Measurements from ENCODE around the gene PCBP3.

Gene PCBP3

DNA sequence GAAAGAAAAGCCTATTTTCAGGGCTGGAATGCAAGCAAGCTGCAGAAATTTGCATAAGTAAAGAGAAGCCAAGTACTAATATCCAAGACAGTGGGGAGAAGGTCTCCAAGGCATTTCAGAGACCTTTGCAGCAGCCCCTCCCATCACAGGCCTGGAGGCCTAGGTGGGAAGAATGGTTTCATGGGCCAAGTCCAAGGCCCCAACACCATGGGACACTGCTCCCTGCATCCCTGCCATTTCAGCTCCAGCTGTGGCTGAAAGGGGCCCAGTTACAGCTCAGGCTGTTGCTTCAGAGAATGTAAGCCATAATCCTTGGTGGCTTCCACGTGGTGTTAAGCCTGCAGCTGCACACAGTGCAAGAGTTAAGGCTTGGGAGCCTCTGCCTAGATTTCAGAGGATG is 321.1 kb downstream of the PCBP3 start:
- no peak for DNase-seq (ENCODE audit: low read depth)
- no peak overlapping the region for H3K4me3 ChIP-seq (ENCODE audit: low read length)
- TF ChIP-seq, protein P1, sequence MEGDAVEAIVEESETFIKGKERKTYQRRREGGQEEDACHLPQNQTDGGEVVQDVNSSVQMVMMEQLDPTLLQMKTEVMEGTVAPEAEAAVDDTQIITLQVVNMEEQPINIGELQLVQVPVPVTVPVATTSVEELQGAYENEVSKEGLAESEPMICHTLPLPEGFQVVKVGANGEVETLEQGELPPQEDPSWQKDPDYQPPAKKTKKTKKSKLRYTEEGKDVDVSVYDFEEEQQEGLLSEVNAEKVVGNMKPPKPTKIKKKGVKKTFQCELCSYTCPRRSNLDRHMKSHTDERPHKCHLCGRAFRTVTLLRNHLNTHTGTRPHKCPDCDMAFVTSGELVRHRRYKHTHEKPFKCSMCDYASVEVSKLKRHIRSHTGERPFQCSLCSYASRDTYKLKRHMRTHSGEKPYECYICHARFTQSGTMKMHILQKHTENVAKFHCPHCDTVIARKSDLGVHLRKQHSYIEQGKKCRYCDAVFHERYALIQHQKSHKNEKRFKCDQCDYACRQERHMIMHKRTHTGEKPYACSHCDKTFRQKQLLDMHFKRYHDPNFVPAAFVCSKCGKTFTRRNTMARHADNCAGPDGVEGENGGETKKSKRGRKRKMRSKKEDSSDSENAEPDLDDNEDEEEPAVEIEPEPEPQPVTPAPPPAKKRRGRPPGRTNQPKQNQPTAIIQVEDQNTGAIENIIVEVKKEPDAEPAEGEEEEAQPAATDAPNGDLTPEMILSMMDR (conservative IDR thresholded peaks at IDR 0.05; ENCODE audit: low read depth, low read length) = no peak

DNA sequence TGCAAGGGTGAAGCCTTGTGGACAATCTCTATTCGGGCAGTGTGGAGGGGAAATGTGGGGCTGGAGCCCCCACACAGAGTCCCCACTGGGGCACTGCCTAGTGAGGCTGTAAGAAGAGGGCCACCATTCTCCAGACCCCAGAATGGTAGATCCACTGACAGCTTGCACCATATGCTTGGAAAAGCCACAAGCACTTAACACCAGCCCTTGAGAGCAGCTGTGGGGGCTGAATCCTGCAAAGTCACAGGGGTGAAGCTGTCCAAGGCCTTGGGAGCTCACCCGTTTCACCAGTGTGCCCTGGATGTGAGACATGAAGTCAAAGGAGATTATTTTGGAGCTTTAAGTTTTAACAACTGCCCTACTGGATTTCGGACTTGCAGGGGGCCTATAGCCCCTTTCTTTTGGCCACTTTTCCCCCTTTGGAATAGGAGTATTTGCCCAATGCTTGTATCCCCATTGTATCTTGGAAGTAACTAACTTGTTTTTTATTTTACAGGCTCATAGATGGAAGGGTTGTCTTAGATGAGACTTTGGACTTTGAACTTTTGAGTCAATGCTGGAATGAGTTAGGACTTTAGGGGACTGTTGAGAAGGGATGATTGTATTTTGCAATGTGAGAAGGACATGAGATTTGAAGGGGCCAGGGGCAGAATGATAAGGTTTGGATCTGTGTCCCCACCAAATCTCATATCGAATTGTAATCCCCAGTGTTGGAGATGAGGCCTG is 321.7 kb downstream of the PCBP3 start:
- DNase-seq (ENCODE audit: low read depth) = no peak
- TF ChIP-seq, protein P1 (conservative IDR thresholded peaks at IDR 0.05; ENCODE audit: low read depth, low read length) = no peak
- H3K4me3 ChIP-seq (ENCODE audit: low read length) = no peak overlapping the region

DNA sequence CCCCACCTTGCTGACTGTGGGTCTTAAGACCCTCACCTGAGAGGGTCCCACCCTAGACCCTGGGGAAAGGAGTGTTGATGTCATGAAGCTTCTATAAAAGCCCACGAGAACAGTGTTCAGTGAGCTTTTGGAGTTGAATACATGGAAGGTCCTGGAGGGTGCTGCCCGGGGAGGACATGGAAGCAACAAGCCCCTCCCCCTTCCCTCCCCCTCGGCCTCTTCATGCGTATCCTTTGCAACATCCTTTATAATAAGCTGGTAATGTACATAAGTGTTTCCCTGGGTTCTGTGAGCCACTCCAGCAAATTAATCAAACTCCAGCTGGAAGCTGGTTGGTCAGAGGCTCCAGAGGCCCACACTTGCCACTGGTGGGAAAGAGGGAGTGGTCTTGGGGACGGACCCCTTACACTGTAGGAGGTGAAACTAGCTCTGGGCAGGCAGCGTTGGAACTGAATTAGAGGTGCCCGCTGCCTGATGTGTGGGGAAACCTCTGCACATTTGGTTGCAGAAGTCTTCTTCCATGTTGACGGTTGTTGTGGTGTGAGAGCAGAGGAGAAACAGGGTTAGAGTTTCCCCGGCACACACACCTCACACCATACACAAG is 323.4 kb downstream of the PCBP3 start:
- H3K4me3 ChIP-seq (ENCODE audit: low read length) = no peak overlapping the region
- TF ChIP-seq, protein P1 (conservative IDR thresholded peaks at IDR 0.05; ENCODE audit: low read depth, low read length) = no peak
- no peak for DNase-seq (ENCODE audit: low read depth)

DNA sequence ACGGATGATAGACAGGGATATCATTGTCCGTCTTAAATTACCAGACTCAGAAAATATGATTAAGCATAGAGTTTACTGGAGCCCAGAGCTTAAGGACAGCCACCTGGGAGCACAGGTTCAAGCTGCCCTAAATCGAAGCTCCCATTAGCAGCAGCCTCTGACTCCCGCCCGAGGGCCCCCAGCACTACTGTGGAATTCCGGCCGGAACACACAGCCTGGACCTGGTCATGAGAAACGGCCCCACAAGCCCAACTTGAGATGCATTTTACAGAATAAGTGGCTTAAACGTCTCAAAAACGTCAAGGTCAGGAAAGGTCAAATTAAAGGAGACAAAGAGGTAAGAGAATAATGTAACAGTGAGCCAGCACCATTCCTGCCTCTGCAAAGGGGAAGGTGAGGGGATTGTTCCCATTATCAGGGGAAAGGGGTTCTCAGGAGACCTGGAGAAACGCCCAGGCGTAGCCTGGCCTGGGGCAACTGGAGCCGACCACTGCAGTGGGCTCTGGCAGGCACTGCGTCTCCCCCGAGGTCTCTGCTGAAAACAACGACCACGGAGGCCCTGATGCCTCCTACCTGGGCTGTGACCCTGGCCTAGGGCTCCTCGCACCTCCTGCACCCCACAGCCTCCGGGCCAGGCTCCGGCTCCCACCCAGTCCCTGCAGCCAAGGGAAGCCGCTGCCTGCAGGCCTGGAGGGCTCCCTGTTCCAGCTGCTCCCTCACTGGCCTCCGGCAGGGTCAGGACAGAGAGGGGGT is 326.6 kb downstream of the PCBP3 start:
- TF ChIP-seq, protein P1 (conservative IDR thresholded peaks at IDR 0.05; ENCODE audit: low read depth, low read length) = no peak
- no peak overlapping the region for H3K4me3 ChIP-seq (ENCODE audit: low read length)
- DNase-seq (ENCODE audit: low read depth) = no peak

DNA sequence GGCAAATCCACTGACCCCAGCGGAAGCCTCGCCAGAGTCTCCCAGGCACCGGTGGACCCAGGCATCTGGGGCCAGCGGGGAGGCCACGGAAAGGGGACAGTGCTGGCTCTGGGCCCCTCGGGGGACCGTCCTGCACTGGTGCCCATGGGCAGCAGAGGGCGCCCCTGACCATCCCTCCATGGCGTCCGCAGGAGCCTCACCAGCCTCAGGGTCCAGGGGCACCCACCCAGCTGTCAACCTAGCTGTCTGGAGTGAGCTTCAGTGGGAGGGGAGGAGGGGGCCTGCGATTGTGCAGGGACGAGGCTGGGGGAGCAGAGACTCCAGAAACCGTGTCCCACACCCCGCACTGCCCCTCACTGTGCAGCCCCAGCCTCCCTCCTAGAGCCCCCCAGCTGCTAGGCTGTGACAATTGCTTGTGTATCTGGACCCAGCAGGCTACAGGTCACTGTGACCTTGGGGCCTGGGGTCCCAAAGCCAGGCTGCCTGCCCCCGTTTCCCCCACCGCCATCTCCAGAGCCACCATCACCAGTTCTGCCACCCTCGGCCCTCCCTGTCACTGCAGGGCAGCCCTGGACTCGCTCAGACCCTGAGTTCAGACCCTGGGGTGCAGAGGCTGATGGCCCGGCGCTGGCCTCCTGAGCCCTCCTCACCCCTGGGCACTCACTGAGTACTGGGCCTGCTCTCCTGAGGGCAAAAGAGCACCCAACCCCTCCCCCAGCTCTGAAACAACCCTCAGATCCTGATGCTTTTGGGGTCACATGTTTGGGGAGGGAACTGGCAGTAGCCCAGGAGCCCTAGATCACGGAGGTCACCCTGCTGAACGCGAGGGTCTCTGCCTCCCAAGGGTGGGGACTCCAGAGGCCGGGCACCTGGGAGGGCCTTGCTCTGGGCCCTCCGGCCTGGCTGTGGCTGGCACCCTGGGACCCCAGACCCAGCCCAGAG is 327.4 kb downstream of the PCBP3 start:
- TF ChIP-seq, protein P1 (conservative IDR thresholded peaks at IDR 0.05; ENCODE audit: low read depth, low read length) = peak; percentile 91
- no peak overlapping the region for H3K4me3 ChIP-seq (ENCODE audit: low read length)
- no peak for DNase-seq (ENCODE audit: low read depth)

DNA sequence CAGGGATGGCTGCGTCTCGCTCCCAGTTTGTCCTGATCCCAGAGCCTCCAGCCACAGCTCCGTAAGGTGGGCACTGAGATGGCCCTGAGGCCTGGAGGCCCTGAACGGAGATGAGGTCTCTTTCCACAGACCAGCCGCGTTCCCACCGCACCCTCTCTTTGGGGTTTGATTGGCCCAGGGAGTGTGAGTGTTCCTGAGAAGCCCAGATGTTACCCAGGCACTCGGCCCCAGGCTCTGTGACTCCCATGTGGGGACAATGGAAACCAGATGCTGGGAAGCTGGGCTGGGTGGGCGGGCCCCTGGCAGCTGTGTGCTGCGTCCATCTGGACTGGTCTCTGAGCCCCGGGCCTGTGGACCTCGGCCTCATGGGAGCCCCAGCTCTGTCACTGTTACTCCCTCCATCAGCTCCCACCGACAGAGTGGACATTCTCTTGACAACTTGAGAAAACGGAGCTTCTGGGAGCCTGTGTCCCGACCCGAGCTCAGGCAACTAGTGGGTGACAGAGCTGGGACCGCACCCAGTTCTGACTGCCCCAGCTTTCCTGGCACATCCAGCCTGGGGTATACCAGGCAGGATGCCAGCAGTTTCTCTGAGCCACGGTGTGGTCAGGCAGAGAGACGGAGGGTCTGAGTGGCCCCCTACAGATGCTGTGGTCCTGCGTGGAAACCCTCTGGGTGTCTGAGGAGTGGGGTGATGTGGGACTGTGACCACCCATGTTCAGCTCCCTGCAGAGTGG is 328.3 kb downstream of the PCBP3 start:
- DNase-seq (ENCODE audit: low read depth) = no peak
- TF ChIP-seq, protein P1 (conservative IDR thresholded peaks at IDR 0.05; ENCODE audit: low read depth, low read length) = no peak
- H3K4me3 ChIP-seq (ENCODE audit: low read length) = no peak overlapping the region

Data from retinal pigment epithelial cell (primary cell).